CD4-positive, alpha-beta T cell treated with Interleukin-15 for 4 hours (primary cell): ENCODE results near the gene LAMA1.
"Not testable (repeated sequence)": the region's sequence is repeated elsewhere in the genome, so short reads cannot be mapped to it uniquely, and the experiment has no call there.

Experiments
- DNase-seq: peaks from one replicate; pipeline ENCODE4 v3.0.0-alpha.2; 2020; ENCODE audit warnings: low spot score

The LAMA1 gene, protein sequence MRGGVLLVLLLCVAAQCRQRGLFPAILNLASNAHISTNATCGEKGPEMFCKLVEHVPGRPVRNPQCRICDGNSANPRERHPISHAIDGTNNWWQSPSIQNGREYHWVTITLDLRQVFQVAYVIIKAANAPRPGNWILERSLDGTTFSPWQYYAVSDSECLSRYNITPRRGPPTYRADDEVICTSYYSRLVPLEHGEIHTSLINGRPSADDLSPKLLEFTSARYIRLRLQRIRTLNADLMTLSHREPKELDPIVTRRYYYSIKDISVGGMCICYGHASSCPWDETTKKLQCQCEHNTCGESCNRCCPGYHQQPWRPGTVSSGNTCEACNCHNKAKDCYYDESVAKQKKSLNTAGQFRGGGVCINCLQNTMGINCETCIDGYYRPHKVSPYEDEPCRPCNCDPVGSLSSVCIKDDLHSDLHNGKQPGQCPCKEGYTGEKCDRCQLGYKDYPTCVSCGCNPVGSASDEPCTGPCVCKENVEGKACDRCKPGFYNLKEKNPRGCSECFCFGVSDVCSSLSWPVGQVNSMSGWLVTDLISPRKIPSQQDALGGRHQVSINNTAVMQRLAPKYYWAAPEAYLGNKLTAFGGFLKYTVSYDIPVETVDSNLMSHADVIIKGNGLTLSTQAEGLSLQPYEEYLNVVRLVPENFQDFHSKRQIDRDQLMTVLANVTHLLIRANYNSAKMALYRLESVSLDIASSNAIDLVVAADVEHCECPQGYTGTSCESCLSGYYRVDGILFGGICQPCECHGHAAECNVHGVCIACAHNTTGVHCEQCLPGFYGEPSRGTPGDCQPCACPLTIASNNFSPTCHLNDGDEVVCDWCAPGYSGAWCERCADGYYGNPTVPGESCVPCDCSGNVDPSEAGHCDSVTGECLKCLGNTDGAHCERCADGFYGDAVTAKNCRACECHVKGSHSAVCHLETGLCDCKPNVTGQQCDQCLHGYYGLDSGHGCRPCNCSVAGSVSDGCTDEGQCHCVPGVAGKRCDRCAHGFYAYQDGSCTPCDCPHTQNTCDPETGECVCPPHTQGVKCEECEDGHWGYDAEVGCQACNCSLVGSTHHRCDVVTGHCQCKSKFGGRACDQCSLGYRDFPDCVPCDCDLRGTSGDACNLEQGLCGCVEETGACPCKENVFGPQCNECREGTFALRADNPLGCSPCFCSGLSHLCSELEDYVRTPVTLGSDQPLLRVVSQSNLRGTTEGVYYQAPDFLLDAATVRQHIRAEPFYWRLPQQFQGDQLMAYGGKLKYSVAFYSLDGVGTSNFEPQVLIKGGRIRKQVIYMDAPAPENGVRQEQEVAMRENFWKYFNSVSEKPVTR (N-terminal part only)

DNA sequence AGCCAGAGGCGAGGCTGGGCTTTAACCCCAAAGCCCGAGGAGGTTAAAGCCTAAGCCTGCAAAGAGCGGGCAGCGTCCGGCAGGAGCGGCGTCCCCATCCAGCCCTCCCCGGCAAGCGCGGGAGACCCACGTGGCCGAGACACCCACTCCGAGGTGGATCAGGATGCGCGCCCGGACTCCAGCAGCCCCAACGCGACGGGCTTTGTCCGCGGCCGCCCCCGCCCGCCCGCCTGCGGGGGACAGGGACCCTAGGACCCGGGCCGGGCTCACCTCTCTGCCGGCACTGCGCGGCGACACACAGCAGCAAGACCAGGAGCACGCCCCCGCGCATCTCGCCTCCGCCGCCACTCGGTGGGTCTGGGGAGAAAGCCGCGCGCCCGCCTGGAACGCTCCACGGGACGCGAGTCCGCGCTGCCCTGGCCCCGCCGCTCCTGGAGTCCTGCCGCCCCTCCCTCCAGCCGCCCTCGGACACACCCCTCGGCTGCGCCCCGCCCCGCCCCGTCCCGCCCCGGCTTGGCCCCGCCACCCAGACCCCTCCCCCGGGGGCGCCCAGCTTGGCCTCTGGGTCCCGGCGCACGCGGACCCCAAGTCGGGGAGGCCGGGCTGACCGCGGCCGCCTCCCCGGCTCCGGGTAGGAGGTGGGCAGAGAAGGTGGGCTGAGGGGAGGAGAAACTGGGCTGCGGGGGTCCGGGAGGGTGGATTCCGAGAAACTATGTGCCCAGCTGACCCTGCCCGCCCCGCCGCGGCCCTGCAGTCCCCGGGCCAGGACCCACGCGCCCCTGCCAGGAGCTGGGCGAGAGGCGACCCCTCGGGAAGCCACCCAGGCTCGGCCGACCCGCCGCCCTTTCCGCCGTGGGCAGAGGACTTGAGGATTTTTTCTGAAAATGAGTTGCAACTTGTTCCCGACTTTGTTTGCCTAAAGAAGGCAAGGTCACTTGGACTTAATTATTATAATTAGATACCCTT lies at the start of gene LAMA1:
LAMA1 (minus strand) TSS at position 408 of the 966 bp plus-strand sequence; CDS start at position 331, 77 bp downstream.
- no peak for DNase-seq

DNA sequence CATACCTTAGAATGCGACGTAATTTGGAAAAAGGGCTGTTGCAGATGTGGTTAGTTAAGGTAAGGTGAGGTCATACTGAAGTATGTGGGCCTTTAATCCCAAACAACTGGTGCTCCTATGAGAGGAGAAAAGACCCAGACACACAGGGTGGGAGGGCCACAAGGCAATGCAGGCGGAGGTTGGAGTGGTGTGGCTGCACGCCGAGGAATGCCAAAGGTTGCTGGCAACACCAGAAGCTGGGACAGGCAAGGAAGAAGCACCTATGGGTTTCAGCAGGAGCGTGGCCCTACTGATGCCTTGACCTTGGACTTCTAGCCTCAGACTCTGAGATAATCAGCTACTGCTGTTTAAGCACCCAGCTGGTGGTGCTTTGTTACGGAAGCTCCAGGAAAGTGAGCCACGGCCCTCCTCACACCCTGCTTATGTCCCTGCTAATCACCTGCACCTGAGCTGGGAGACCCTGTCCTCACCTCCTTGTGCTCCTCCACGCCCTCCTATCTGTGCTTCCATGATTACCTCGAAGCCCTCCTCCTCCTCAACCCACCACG lies 48.3 kb upstream of the LAMA1 start:
- no peak for DNase-seq

DNA sequence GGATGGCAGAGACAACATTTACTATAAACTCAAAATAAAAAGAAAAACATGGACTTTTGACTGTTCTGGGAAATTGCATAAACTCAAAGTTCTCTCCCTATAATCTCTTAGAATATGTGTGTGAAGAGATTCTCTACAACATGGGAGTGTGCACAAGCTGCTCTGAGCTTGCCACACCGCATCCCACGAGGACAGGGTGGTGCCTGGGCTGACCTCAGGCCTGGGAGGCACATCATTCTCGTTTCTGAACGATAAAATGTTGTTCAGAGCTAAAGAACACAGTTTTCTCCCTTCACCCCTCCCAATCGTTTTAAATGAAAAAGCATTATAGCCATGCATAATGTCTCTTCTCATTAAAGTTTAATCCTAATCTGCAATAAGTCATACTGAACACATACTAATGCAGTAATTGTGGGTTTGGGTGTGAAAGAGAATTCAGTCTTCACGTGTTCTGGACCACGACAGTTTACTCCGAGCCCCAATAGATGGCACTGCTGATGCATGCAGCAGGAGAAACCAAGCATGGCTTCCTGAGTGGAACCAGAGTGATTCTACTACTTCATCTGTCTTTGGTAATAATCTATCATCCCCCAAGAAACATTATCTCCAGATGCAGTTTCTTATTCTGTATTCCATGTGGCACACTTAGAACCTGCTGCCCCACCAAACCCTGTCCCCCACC lies 46.9 kb upstream of the LAMA1 start:
- no peak for DNase-seq

DNA sequence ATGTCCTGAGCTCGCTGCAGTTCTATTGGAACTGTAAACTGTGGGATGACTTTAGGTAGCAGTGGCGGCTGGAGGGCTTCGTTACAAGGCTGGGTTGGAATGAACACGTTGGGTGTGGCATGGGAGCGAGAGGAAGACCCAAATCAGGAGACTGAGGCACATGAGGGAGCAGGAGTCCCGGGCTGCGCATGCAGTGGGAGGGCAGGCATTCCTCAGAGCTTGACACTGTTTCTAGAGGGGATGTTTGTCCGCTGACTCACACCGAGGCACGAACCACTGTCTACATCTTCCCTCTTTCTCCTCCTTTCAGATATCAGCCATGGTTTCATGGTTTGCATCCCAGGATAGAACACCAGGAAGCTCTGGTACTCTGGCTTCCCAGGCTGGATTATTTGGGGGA lies 40.6 kb upstream of the LAMA1 start:
- no peak for DNase-seq

DNA sequence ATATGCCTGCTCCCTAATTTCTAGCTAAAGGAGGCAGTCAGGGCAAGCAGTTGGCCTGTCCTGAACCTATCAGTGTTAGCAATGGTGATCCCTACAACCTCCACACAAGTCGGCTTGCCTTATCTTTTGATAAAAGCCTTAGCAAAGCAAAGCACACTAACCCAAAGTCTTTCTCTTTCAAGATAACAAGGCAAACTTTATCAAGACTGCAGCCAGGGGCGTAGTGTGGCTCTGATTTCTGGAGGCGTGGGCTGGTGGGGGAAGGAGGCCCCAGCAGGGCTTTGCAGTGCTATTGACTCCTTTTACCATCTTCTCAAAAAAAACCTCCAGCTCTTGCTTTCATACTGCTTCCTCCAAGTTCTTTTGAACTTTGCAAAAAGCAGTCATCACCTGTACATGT lies 40.2 kb upstream of the LAMA1 start:
- no peak for DNase-seq

DNA sequence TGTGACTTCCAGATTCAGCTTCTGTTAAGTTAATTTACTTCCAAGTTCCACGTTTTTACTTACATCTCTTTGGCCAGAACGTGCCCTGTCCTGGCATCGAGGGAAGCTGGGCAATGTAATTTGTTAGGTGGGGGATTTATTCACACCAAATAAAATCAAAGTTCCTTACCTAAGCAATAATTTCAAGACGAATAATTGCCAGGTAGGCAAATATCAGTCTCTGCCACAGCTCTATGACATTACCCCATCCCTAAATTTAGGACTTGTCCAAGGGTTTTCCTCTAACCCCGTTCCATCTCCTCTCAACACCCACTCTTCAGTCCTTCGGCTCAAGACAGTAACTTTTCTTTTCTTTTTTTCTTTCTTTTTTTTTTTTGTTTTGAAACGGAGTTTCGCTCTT lies 38.3 kb upstream of the LAMA1 start:
- DNase-seq, result no peak

DNA sequence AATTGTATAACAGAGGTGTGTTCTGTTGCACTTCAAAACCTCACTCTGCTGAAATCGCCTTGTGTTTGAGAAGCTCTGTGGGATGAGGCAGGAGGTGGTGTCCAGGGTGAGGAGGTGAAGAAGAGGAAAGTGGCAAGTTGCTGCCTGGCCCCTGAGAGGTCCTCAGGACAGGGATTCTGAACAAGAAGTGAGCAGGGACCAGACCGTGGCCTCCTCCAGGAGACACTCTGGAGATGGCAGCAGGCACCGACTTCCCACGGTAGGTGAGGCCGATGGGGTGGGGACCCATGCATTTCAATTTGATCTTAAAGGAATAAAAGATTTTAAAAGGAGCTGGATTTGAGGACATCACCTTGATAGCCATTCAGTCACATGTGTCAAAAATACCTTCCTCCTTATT lies 37.5 kb upstream of the LAMA1 start:
- no peak for DNase-seq

DNA sequence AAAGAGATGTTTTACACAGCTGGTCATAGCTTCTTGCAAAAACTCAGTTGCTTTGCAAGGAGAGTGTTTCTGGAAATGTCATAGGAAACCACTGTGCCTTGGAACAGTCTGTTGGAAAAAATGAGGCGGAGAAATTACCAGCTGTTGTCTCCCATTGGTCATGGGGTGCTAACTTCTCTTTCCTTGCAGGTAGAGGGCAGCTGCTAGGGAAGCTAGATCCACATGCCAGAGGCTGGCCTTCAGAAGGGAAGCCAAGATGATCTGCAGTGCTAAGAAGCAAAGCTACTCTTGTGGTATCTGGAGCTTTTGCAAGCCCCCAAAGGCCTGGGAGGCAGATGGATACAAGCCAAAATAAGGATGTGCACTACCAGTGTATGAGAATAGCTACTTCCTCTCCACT lies 34.8 kb upstream of the LAMA1 start:
- DNase-seq, result no peak

DNA sequence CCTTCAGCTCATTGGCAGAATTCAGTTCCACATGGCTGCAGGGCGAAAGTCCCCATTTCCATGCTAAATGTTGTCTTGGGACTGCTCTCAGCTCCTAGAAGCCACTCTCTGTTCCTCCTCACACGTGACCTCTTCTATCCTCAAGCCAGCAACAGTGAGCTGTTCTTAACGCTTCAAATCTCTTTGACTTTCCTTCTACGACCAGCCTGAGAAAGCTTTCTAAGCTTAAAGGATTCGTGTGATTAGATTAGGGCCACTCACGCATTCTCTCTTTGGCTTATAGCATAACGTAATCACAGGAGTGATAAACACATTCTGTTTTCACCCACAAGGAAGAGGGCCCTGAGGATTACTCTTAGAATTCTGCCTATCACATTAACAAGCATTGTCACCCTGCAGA lies 29.8 kb upstream of the LAMA1 start:
- DNase-seq, result no peak

DNA sequence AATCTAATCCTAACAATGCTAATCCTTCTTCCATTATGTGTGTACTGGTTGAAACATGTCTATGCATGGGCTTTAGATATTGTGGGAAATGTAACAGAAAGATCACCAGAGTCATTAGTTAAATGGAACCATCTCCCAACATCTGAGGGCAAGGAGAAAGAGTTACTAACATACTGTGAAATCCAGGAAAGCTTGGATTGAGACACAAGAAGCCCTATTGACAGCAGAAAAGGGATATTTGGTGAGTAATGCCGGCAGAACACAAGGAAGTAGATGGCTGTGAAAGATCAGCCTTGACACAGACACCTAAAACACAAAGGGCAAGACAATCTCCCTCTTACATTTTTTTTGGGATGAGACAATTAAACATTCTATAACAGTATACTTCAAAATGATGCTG lies 28.5 kb upstream of the LAMA1 start:
- DNase-seq, result no peak

DNA sequence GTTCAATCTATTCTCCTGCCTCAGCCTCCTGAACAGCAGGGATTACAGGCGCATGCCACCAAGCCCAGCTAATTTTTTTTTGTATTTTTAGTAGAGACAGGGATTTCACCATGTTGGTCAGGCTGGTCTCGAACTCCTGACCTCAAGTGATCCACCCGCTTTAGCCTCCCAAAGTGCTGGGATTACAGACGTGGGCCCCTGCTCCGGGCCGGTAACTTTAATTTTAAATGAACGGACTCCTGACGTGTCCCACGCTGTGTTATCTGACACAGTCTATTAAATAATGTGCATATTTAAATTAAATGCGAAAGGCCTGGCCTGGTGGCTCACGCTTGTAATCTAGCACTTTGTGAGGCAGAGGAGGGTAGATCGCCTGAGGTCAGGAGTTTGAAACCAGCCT lies 27.3 kb upstream of the LAMA1 start:
- DNase-seq, result not testable (repeated sequence)

DNA sequence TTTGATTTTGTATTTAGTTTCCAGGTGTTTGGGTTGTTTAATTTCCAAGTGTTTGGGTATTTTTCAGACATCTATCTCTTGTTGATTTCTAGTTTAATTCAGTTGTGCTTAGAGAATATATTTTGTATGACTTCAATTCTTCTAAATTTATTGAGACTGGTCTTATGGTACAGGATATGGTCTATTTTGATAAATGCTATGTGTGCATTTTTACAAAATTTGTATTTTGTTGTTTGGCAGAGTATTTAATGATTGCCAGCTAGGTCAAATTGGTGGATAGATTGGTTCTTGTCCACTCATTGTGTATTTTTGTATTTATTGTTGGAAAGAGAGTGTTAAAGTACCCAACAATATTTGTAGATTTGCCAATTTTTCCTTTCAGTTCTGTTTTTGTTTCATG lies 23.7 kb upstream of the LAMA1 start:
- DNase-seq, result no peak

DNA sequence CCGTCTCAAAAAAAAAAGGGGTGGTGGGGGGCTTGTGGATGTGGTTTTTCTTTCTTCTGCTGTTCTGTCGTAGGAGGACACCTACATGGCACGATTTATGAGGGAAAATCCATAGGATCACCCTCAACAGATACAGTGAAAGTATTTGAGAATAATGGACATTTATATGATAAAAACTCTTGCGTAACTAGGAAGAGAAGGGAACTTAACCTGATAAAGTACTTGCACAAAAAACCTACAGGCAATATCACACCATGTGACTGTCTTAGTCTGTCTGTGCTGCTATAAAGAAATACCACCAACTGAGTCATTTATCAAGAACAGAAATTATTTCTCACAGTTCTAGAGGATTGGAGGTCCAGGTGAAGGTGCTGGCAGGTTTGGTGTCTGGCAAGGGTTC lies 21.8 kb upstream of the LAMA1 start:
- no peak for DNase-seq

DNA sequence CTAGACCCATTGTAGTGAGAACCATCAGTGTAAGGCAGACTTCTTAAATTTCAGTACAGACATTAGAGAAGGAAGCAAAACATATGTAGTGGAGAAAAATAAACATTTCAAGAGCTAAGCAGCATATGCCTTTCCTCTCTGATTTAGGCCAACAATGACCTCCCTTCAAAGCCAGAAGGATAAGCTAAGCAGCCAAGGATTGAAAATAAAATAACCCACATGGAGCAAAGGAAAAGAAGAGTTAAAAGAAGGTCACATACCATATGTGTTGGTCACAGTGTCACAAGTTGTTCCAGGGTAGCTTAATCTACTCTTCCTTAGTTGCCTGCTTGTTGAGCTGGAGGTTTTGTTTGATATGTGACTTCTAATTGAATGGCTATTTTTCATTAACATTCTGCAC lies 15.6 kb upstream of the LAMA1 start:
- DNase-seq, result no peak

DNA sequence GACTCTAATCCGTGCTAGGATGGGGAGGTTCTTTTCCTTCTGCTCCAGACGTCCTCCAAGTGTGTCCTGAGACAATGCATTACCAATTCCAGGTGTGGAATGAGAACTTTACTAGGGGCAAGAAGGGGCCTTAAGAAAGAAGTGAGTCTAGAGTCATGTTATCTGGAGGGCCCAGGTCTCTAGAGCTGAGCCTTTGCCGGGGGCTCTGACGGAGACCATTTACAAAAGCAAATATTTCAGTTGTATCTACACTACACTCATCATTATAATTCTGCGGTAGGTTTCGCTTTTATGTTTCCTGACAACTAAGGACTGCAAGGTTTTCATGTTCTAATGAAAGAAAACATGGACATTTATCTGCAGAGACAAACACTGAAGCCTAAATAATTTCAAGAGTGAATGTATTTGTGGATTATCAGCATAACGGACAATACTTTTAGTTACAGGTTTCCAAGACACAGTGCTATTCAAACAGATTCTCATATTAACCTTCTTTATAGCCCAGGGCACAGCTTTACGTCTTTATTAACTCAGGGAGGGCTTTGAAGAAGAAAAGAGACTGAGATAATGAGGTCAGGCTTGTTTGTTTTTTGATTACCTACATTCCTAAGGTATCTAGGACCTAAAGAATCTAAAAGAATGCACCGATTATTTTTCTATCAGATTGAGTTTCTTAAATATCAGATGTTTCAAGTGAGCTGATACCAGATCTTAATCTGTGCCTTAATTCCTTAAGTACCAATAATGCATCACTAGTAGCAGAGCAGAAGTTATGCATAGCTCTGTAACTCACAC lies 15.0 kb upstream of the LAMA1 start:
- no peak for DNase-seq

DNA sequence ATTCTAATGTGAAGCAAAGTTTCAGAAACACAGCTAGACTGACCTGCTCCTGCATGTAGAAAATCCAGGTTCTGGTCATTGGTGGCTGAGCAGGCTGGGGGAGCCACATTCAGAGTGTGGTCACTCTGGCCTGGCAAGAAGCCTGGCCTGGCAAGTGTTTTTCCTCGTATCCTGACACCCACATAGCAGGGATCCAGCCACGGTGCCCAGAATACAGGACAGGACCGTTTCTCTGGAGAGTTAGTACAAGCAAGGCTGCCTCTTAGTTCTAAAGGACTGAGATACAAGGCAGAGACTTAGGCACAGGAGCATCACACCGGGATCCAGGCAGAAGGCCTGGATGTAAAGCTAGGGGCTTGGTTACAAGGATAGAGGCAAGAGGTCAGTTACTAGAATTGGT lies 4.8 kb upstream of the LAMA1 start:
- DNase-seq, result no peak

DNA sequence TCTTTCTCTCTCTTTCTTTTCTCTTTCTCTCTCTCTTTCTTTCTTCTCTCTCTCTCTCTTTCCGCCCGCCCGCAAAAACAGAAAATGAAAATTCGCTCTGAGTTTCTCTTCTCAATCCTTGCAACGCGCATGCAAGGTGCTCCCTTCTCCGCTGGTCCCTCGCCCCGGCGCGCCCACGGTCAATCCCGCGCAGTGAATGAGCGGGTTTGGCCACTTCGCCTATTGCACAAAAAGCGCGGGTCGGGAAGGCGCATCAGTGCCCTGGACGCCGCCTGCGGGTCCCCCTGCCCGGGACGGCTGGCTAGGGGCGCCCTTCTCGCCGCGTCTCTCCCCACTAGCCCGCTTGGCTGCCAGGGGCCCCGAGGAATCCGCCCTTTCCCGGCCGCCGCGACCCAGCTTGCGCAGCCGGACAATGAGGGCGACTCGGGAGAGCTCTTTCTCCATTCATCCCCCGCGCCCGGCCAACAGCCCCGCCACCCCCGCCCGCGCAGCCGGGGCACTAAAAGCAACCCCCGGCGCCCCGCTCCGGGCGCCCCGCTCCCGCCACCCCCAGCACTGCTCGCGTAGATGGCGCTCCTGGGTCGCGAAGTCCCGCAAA lies 706 bp downstream of the LAMA1 start:
- DNase-seq, result no peak

DNA sequence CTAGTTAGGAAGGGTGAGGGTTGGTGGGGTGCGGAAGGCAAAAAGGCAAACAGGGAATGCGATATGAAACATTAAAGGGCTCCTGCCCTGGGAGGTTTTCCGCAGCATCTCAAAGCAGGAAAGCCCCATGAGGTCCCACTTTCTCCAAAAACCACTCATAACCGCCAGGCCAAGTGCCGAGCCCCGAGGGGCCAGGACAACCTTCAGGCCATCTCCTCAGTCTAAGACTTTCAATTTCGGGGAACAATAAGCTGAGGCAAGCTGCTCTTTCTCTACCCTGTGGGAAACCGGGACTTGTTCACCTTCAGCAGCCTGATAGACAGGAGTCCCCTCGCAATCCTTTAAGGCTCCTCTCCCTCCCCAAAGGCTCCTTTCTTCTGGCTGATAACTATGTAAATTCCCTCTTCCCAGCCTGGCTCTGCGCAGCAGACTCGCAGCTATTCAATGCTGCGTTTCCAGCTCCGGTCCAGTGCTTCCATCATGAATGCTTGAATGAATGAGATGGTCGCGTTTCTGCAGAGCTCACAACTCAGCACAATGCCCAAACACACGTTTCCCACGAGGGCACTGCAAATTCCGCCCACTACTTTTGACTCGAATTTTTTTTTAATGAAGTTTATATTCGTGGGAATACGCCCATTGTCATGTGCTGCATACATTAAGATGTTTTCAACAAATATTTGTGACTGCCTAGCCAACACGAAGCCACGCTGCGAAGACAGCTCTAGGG lies 1.4 kb downstream of the LAMA1 start:
- no peak for DNase-seq
